ENCODE results near the gene NCBP3. TPM values are rescaled to one million over a fixed set of nuclear protein-coding genes. Genes with fewer than 3 reads are reported as not detected.

The NCBP3 gene
- total RNA-seq, 2 experiments from 2014 or later, result 25.0 to 29.5 TPM

GRCh38 chr17:3810019-3810418 is 36.0 kb downstream of the NCBP3 start:
- intact Hi-C loops (cut with DNase I, micrococcal nuclease), result no loop called here
- ATAC-seq (ENCODE audit: poor library complexity) (no peak), DNase-seq (no peak)
- H3K4me1 Mint-ChIP-seq (ENCODE audit: low read depth), result no peaks in the 10 kb centered on the region
- no peak overlapping the region for H3K27ac ChIP-seq (ENCODE audit: low read depth in 1 of 2, low read length in 2 of 2)
- H3K4me3 Mint-ChIP-seq, result no peak overlapping the region
- H3K27me3 ChIP-seq (ENCODE audit: control insufficient read depth in 1 of 2, insufficient read depth in 2 of 2, low read length in 2 of 2), result no peaks in the 10 kb centered on the region
- H3K36me3 ChIP-seq (ENCODE audit: insufficient read depth, low read length), result peaks cover 64% of the 10 kb centered on the region
- no peaks in the 10 kb centered on the region for H3K9me3 Mint-ChIP-seq
- H3K27ac Mint-ChIP-seq, result no peak overlapping the region
- H3K4me1 ChIP-seq (ENCODE audit: insufficient read depth, low read length), result no peaks in the 10 kb centered on the region
- ChIA-PET POLR2A (no interaction called here), CTCF (interaction anchor here (1.7 kb wide), 1 partner anchor 72 kb away, joined by 8 read pairs; no protein-coding TSS in a partner anchor)
- TF ChIP-seq, protein P1, sequence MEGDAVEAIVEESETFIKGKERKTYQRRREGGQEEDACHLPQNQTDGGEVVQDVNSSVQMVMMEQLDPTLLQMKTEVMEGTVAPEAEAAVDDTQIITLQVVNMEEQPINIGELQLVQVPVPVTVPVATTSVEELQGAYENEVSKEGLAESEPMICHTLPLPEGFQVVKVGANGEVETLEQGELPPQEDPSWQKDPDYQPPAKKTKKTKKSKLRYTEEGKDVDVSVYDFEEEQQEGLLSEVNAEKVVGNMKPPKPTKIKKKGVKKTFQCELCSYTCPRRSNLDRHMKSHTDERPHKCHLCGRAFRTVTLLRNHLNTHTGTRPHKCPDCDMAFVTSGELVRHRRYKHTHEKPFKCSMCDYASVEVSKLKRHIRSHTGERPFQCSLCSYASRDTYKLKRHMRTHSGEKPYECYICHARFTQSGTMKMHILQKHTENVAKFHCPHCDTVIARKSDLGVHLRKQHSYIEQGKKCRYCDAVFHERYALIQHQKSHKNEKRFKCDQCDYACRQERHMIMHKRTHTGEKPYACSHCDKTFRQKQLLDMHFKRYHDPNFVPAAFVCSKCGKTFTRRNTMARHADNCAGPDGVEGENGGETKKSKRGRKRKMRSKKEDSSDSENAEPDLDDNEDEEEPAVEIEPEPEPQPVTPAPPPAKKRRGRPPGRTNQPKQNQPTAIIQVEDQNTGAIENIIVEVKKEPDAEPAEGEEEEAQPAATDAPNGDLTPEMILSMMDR (IDR thresholded peaks at IDR 0.05), result no peak
- H3K4me3 ChIP-seq (ENCODE audit: low read length), result no peak overlapping the region
- no peaks in the 10 kb centered on the region for H3K9me3 ChIP-seq (ENCODE audit: control insufficient read depth in 1 of 2, insufficient read depth in 1 of 2, low read length in 2 of 2)
- no peaks in the 10 kb centered on the region for H3K27me3 Mint-ChIP-seq
- H3K36me3 Mint-ChIP-seq (ENCODE audit: low read depth), result peaks cover 73% of the 10 kb centered on the region

GRCh38 chr17:3809135-3809534 is 36.9 kb downstream of the NCBP3 start:
- no peak overlapping the region for H3K27ac ChIP-seq (ENCODE audit: low read depth in 1 of 2, low read length in 2 of 2)
- peaks cover 55% of the 10 kb centered on the region for H3K36me3 ChIP-seq (ENCODE audit: insufficient read depth, low read length)
- Mint-ChIP-seq H3K4me3 (no peak overlapping the region), H3K27me3 (no peaks in the 10 kb centered on the region), H3K4me1 (ENCODE audit: low read depth) (no peaks in the 10 kb centered on the region), H3K9me3 (no peaks in the 10 kb centered on the region), H3K36me3 (ENCODE audit: low read depth) (peaks cover 64% of the 10 kb centered on the region), H3K27ac (no peak overlapping the region)
- no peaks in the 10 kb centered on the region for H3K9me3 ChIP-seq (ENCODE audit: control insufficient read depth in 1 of 2, insufficient read depth in 1 of 2, low read length in 2 of 2)
- H3K27me3 ChIP-seq (ENCODE audit: control insufficient read depth in 1 of 2, insufficient read depth in 2 of 2, low read length in 2 of 2), result no peaks in the 10 kb centered on the region
- TF ChIP-seq, protein P1 (IDR thresholded peaks at IDR 0.05), result no peak
- intact Hi-C loops (cut with DNase I, micrococcal nuclease), result no loop called here
- ChIA-PET CTCF (interaction anchor here (1.7 kb wide), 1 partner anchor 71 kb away, joined by 8 read pairs; no protein-coding TSS in a partner anchor), POLR2A (no interaction called here)
- ATAC-seq (ENCODE audit: poor library complexity) (no peak), DNase-seq (no peak)
- H3K4me1 ChIP-seq (ENCODE audit: insufficient read depth, low read length), result peaks cover 4% of the 10 kb centered on the region
- H3K4me3 ChIP-seq (ENCODE audit: low read length), result no peak overlapping the region

DNA sequence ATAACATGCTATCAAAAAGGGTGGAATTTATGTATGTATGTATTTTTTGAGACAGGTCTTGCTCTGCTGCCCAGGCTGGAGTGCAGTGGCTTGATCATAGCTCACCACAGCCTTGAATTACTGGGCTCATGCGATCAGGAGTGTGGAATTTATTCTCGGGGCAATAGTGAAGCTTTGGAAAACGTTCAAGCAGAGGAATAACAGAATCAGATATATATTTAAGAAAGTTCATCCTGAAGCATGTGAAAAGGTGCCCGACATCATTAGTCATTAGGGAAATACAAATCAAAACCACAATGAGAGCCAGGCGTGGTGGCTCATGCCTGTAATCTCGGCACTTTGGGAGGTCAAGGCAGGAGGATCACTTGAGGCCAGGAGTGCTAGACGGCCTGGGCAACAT is 37.3 kb downstream of the NCBP3 start:
- Mint-ChIP-seq H3K4me1 (ENCODE audit: low read depth) (no peaks in the 10 kb centered on the region), H3K9me3 (no peaks in the 10 kb centered on the region), H3K36me3 (ENCODE audit: low read depth) (peaks cover 60% of the 10 kb centered on the region), H3K27ac (no peak overlapping the region), H3K27me3 (no peaks in the 10 kb centered on the region), H3K4me3 (no peak overlapping the region)
- Histone ChIP-seq H3K4me1 (ENCODE audit: insufficient read depth, low read length) (peaks cover 4% of the 10 kb centered on the region), H3K27ac (ENCODE audit: low read depth in 1 of 2, low read length in 2 of 2) (no peak overlapping the region), H3K4me3 (ENCODE audit: low read length) (no peak overlapping the region), H3K27me3 (ENCODE audit: control insufficient read depth in 1 of 2, insufficient read depth in 2 of 2, low read length in 2 of 2) (no peaks in the 10 kb centered on the region), H3K36me3 (ENCODE audit: insufficient read depth, low read length) (peaks cover 51% of the 10 kb centered on the region), H3K9me3 (ENCODE audit: control insufficient read depth in 1 of 2, insufficient read depth in 1 of 2, low read length in 2 of 2) (no peaks in the 10 kb centered on the region)
- ChIA-PET POLR2A (no interaction called here), CTCF (no interaction called here)
- ATAC-seq (ENCODE audit: poor library complexity), result no peak
- TF ChIP-seq, protein P1 (IDR thresholded peaks at IDR 0.05), result no peak
- no peak for DNase-seq
- intact Hi-C loops (cut with DNase I, micrococcal nuclease), result no loop called here

All from CD4-positive, alpha-beta T cell (primary cell).